ENCODE data around the gene NRG3.

NRG3 gene

DNA sequence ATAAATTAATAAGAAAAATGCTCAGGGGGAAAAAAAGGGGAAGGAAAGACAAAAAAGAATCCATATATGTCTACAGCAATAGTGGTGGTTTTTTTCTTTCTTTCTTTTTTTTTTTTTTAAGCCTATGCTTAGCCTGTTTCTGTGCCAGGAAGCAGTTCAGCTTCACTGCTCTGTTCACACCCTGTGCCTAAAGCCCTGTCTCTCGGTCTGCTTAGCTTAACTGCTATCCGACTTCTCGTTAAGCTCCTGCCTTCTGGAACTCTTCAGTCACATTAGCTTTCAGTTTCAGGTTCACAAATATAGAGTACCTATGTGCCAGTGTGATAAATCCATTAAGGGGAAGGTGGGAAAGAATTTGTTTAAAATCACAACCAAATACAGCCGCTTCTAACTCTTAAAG is 26.5 kb upstream of the NRG3 start:
- Histone ChIP-seq H3K9me2 (ENCODE audit: low read depth, low read length) (no peaks in the 10 kb centered on the region), H4K20me1 (ENCODE audit: insufficient read depth, low read length) (no peaks in the 10 kb centered on the region), H3K36me3 (ENCODE audit: insufficient read depth, low read length) (no peaks in the 10 kb centered on the region), H3K4me1 (ENCODE audit: insufficient read depth, low read length, severe bottlenecking) (no peaks in the 10 kb centered on the region), H3F3A (ENCODE audit: insufficient read depth, low read length) (no peaks in the 10 kb centered on the region), H3K27ac (ENCODE audit: low read depth, low read length, poor library complexity, severe bottlenecking) (no peak overlapping the region), H3K9ac (ENCODE audit: low read length) (no peak overlapping the region), H3K9me3 (ENCODE audit: low read length) (no peaks in the 10 kb centered on the region), H3K4me3 (ENCODE audit: low read depth, low read length, poor library complexity, severe bottlenecking) (no peak overlapping the region), H2AFZ (ENCODE audit: low read length) (no peak overlapping the region), H3K4me2 (ENCODE audit: low read length) (no peak overlapping the region), H3K27me3 (ENCODE audit: insufficient read depth, low read length) (no peaks in the 10 kb centered on the region), H3K79me2 (ENCODE audit: insufficient read depth, low read length) (no peaks in the 10 kb centered on the region)
- TF ChIP-seq EZH2 (IDR thresholded peaks at IDR 0.05; ENCODE audit: borderline replicate concordance, low read length) = no peak
- TF ChIP-seq, protein P1, sequence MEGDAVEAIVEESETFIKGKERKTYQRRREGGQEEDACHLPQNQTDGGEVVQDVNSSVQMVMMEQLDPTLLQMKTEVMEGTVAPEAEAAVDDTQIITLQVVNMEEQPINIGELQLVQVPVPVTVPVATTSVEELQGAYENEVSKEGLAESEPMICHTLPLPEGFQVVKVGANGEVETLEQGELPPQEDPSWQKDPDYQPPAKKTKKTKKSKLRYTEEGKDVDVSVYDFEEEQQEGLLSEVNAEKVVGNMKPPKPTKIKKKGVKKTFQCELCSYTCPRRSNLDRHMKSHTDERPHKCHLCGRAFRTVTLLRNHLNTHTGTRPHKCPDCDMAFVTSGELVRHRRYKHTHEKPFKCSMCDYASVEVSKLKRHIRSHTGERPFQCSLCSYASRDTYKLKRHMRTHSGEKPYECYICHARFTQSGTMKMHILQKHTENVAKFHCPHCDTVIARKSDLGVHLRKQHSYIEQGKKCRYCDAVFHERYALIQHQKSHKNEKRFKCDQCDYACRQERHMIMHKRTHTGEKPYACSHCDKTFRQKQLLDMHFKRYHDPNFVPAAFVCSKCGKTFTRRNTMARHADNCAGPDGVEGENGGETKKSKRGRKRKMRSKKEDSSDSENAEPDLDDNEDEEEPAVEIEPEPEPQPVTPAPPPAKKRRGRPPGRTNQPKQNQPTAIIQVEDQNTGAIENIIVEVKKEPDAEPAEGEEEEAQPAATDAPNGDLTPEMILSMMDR (IDR thresholded peaks at IDR 0.05; ENCODE audit: low read length) = no peak

DNA sequence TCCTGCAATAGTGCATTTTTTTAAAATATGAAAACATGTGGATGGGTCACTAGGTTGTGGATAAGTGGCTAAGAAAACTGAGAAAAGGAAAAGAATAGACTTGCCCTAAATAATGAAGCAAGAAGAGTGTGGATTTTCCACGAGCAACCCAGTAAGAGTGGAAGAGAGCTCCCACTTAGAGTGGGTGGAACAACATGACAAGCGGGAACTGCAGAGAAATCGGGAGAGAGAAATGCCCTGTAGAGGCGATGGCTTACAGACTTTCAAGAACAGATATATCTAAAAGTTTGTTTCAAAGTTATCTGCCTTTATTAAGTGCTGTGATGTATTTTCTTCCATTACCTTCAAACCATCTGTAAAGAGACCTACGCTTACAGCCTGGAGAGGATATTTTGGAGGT is 26.1 kb upstream of the NRG3 start:
- H3K27ac ChIP-seq (ENCODE audit: low read depth, low read length, poor library complexity, severe bottlenecking) = no peak overlapping the region
- H2AFZ ChIP-seq (ENCODE audit: low read length) = no peak overlapping the region
- no peaks in the 10 kb centered on the region for H3K9me3 ChIP-seq (ENCODE audit: low read length)
- no peaks in the 10 kb centered on the region for H3K9me2 ChIP-seq (ENCODE audit: low read depth, low read length)
- no peaks in the 10 kb centered on the region for H3F3A ChIP-seq (ENCODE audit: insufficient read depth, low read length)
- no peaks in the 10 kb centered on the region for H4K20me1 ChIP-seq (ENCODE audit: insufficient read depth, low read length)
- H3K4me3 ChIP-seq (ENCODE audit: low read depth, low read length, poor library complexity, severe bottlenecking) = no peak overlapping the region
- H3K9ac ChIP-seq (ENCODE audit: low read length) = no peak overlapping the region
- no peaks in the 10 kb centered on the region for H3K27me3 ChIP-seq (ENCODE audit: insufficient read depth, low read length)
- H3K4me1 ChIP-seq (ENCODE audit: insufficient read depth, low read length, severe bottlenecking) = no peaks in the 10 kb centered on the region
- H3K36me3 ChIP-seq (ENCODE audit: insufficient read depth, low read length) = no peaks in the 10 kb centered on the region
- no peaks in the 10 kb centered on the region for H3K79me2 ChIP-seq (ENCODE audit: insufficient read depth, low read length)
- H3K4me2 ChIP-seq (ENCODE audit: low read length) = no peak overlapping the region
- no peak for TF ChIP-seq EZH2 (IDR thresholded peaks at IDR 0.05; ENCODE audit: borderline replicate concordance, low read length)
- TF ChIP-seq, protein P1 (IDR thresholded peaks at IDR 0.05; ENCODE audit: low read length) = no peak

DNA sequence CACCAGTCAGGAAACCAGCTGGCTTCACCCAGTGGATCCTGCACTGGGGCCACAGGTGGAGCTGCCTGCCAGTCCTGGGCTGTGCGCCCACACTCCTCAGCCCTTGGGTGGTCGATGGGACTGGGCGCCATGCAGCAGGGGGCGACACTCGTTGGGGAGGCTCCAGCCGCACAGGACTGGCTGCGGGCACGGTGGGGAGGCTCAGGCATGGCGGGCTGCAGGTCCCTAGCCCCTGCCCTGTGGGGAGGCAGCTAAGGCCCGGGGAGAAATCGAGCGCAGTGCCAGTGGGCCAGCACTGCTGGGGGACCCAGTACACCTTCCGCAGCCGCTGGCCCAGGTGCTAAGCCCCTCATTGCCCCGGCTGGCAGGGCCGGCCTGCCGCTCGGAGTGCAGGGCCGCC is 12.4 kb upstream of the NRG3 start:
- H3K27me3 ChIP-seq (ENCODE audit: insufficient read depth, low read length) = no peaks in the 10 kb centered on the region
- H3K9me3 ChIP-seq (ENCODE audit: low read length) = no peaks in the 10 kb centered on the region
- H3K36me3 ChIP-seq (ENCODE audit: insufficient read depth, low read length) = no peaks in the 10 kb centered on the region
- H3K9me2 ChIP-seq (ENCODE audit: low read depth, low read length) = no peaks in the 10 kb centered on the region
- no peak overlapping the region for H2AFZ ChIP-seq (ENCODE audit: low read length)
- H3K4me3 ChIP-seq (ENCODE audit: low read depth, low read length, poor library complexity, severe bottlenecking) = no peak overlapping the region
- TF ChIP-seq, protein P1 (IDR thresholded peaks at IDR 0.05; ENCODE audit: low read length) = no peak
- no peak for TF ChIP-seq EZH2 (IDR thresholded peaks at IDR 0.05; ENCODE audit: borderline replicate concordance, low read length)
- no peak overlapping the region for H3K4me2 ChIP-seq (ENCODE audit: low read length)
- H3K9ac ChIP-seq (ENCODE audit: low read length) = no peak overlapping the region
- no peaks in the 10 kb centered on the region for H4K20me1 ChIP-seq (ENCODE audit: insufficient read depth, low read length)
- no peak overlapping the region for H3K27ac ChIP-seq (ENCODE audit: low read depth, low read length, poor library complexity, severe bottlenecking)
- no peaks in the 10 kb centered on the region for H3K79me2 ChIP-seq (ENCODE audit: insufficient read depth, low read length)
- no peaks in the 10 kb centered on the region for H3F3A ChIP-seq (ENCODE audit: insufficient read depth, low read length)
- H3K4me1 ChIP-seq (ENCODE audit: insufficient read depth, low read length, severe bottlenecking) = no peaks in the 10 kb centered on the region
